HG02763 (cell line): ENCODE results near the gene LIN54.

ENCODE experiments used
- ATAC-seq: cut with Tn5 transposase; IDR thresholded peaks from one replicate; pipeline ENCODE4 v1.9.1; 2021; ENCODE audit warnings: mild to moderate bottlenecking, moderate library complexity; ENCODE audit not compliant: unreplicated experiment

LIN54 gene

GRCh38 chr4:82896755-82897154, 113.9 kb downstream of the LIN54 start:
- no peak for ATAC-seq

GRCh38 chr4:82893942-82894341, 116.7 kb downstream of the LIN54 start:
- no peak for ATAC-seq

- no peak for ATAC-seq
Observed at GRCh38 chr4:82892467-82892802, 118.2 kb downstream of the LIN54 start.

- no peak for ATAC-seq
Observed at GRCh38 chr4:82891707-82892466, 118.7 kb downstream of the LIN54 start.

- ATAC-seq, result peak; percentile 91
Observed at GRCh38 chr4:82890901-82891706, 119.5 kb downstream of the LIN54 start, which contains the start of gene SEC31A. Gene SEC31A (minus strand): TSS chr4:82891153. CDS start chr4:82881936, 9,217 bp downstream.

GRCh38 chr4:82890528-82890900, 120.1 kb downstream of the LIN54 start:
- peak; percentile 1 for ATAC-seq

GRCh38 chr4:82889287-82889686, 121.3 kb downstream of the LIN54 start:
- ATAC-seq, result no peak

- no peak for ATAC-seq
Observed at GRCh38 chr4:82886147-82886942, 124.3 kb downstream of the LIN54 start.

GRCh38 chr4:82885410-82885809, 125.2 kb downstream of the LIN54 start:
- no peak for ATAC-seq
